KMS-11 (cell line): ENCODE measurements around the gene NSUN7.

ENCODE experiments used
- H2AFZ ChIP-seq: fragments of 200-600 bp; sonication (generic); 2 replicates; pipeline ENCODE4 v1.6.1; 2016; ENCODE audit warnings: antibody characterized with exemption, mixed run types, low read depth
- H3K27ac ChIP-seq: fragments of 200-600 bp; sonication (generic); 2 replicates; pipeline ENCODE4 v1.6.1; 2016; ENCODE audit warnings: mild to moderate bottlenecking, mixed run types
- H3K27me3 ChIP-seq: fragments of 200-600 bp; sonication (generic); 2 replicates; pipeline ENCODE4 v1.6.1; 2017; ENCODE audit warnings: mild to moderate bottlenecking, low read depth, mixed run types, moderate library complexity; ENCODE audit not compliant: insufficient read depth
- H3K36me3 ChIP-seq: fragments of 200-600 bp; sonication (generic); 2 replicates; pipeline ENCODE4 v1.6.1; 2017; ENCODE audit warnings: mild to moderate bottlenecking, mixed run types; ENCODE audit not compliant: insufficient read depth
- H3K4me1 ChIP-seq: fragments of 200-600 bp; sonication (generic); 2 replicates; pipeline ENCODE4 v1.6.1; 2016; ENCODE audit warnings: mild to moderate bottlenecking, low read depth, mixed run types; ENCODE audit not compliant: poor library complexity, severe bottlenecking
- H3K4me2 ChIP-seq: fragments of 200-600 bp; sonication (generic); 2 replicates; pipeline ENCODE4 v1.7.0; 2016; ENCODE audit warnings: mild to moderate bottlenecking, mixed run types
- H3K4me3 ChIP-seq: fragments of 200-600 bp; sonication (generic); IDR thresholded peaks from 2 replicates; pipeline ENCODE4 v1.6.1; 2017; ENCODE audit warnings: low read depth, low read length, mixed read lengths; ENCODE audit not compliant: insufficient read depth
- H3K79me2 ChIP-seq: fragments of 200-600 bp; sonication (generic); 2 replicates; pipeline ENCODE4 v1.6.1; 2016; ENCODE audit warnings: low read depth, mixed run types; ENCODE audit not compliant: insufficient read depth
- H3K9ac ChIP-seq: fragments of 200-600 bp; sonication (generic); 2 replicates; pipeline ENCODE4 v1.6.1; 2016; ENCODE audit warnings: mild to moderate bottlenecking, mixed run types
- H4K20me1 ChIP-seq: fragments of 200-600 bp; sonication (generic); 2 replicates; pipeline ENCODE4 v1.6.1; 2016; ENCODE audit warnings: mild to moderate bottlenecking, mixed run types; ENCODE audit not compliant: insufficient read depth
- CTCF ChIP-seq: fragments of 200-600 bp; sonication (generic); conservative IDR thresholded peaks from 2 replicates; pipeline ENCODE4 v1.6.1; 2017; ENCODE audit warnings: low read depth, mild to moderate bottlenecking, antibody characterized with exemption, low read length, moderate library complexity, mixed read lengths

NSUN7 gene, protein sequence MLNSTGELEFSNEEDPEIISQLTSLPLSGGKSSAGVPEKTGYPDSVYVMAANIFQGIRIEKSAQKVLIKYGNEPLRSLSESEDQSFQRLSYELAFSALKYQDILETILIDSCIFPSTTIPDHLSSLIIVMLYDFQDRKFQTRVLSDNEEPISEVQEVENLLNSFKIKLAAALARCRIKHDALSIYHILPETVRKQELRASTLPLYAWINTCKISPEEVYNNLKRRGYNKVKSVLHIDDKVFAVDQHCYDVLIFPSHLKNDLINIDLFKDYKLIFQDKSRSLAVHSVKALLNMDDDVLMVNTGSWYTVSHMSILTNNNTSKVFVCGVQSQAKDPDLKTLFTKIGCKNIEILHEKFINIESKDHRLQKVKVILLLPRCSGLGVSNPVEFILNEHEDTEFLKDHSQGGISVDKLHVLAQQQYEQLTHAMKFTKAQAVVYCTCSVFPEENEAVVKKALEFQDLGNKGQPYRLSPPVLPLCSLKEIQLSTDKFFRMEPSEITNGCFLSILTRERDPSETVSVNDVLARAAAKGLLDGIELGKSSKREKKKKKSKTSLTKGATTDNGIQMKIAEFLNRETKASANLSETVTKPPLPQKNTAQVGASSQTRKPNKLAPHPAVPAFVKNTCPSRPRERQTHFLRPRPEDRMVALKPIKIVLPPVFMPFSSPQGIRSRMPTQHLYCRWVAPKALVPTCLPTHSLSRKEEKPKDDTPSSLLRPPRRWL

DNA sequence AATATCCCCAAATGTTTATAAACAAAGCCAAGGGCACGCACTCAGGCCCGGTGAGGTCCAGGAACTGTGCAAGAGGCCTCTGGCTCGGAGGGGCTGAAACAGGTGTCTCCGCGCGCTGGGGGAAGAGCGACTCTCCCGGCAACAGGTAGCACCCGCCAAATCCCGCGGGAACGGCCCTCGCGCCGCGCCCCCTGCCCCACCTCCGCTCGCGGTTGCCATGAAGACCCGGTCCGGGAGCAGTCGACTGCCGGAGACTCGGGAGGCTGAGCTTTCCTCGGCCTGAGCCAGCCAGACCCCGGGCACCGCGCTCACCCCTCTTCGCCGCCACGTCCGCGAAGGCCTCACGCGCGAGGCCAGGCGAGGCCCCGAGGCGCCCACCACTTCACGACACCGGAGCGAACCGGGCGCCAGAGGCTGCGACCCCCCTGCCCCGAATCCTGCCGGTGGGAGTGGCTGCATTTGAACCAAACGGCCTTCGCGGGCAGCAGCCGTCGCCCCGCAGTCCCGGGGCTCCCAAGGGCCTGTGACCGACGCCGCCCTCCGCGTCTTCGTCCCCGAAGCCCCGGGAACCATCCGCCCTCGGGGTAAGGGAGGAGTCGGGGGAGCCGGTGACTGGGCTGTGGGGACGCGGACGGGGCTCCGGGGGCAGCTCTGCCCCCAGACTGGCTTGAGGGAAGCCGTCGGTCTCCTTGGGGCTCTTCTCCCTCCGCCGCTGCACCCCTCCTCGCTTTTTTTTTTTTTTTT, at the start of gene NSUN7:
Gene NSUN7 (plus strand): TSS at position 239 of the 744 bp plus-strand sequence. CDS start 739 bp downstream, outside the sequence.
- H3K9ac ChIP-seq, result no peak within 1 kb of the TSS

DNA sequence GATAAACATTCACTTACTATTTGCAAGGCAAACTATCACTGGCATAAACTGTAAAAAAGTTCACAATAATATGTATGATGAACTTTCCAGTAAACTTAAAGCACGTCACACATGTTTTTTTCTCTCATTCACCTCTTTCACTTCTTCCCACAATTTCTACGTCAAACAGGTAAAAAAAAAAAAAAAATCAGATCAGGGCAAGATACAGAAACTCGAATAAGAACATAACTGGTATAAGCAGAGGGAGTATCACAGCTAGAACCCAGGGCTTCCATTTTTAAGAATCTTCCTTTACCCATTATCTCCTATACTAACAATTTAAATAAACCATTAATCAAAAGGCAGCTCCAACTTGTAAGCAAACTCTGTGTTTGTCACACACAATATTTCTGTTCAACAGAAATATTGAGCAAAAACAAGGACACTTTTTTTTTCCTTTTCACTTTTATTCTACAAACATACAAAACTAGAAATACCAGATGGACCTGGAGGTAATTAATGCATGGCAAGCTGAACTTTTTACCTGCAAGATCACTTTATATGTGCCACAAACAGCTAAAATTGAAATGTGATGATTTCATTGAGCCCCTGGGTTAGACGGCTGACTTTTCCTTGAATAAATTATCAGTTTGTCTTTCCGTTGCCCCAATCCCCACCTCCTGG, 47.5 kb upstream of the NSUN7 start:
- Histone ChIP-seq H4K20me1 (no peaks in the 10 kb centered on the region), H3K27me3 (no peaks in the 10 kb centered on the region), H3K9ac (no peak overlapping the region), H3K27ac (no peak overlapping the region), H3K79me2 (no peaks in the 10 kb centered on the region), H3K36me3 (no peaks in the 10 kb centered on the region), H3K4me3 (no peak overlapping the region), H3K4me1 (peaks cover 9% of the 10 kb centered on the region), H3K4me2 (no peak overlapping the region), H2AFZ (no peak overlapping the region)
- no peak for TF ChIP-seq CTCF

More for the DNA sequence above, at the start of gene NSUN7:
- Histone ChIP-seq H2AFZ (no peak within 1 kb of the TSS), H3K36me3 (no peaks in the 10 kb centered on the region), H3K79me2 (no peaks in the 10 kb centered on the region), H3K27ac (no peak within 1 kb of the TSS), H3K4me2 (no peak within 1 kb of the TSS), H3K4me1 (no peaks in the 10 kb centered on the region), H3K27me3 (no peaks in the 10 kb centered on the region), H4K20me1 (no peaks in the 10 kb centered on the region), H3K4me3 (no peak within 1 kb of the TSS)
- no peak for TF ChIP-seq CTCF

DNA sequence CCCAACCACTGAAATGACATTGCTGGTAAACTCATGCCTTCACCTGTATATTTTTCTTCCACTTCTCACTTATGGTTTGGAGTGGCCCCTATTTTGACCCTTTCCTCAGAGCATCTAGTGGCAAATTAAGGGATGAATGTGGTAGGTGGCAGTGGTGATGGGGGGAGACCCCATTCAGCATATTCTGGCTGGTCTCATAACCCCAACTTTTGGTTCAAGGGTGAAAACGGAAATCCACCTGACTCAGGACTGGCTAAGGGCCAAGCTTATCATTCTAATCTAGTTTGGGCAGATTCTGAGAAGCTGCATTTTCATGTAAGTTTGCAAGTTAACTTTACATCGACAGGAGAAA, 47.0 kb upstream of the NSUN7 start:
- no peak for TF ChIP-seq CTCF
- Histone ChIP-seq H3K4me3 (no peak overlapping the region), H3K27ac (no peak overlapping the region), H3K27me3 (no peaks in the 10 kb centered on the region), H4K20me1 (no peaks in the 10 kb centered on the region), H2AFZ (no peak overlapping the region), H3K36me3 (no peaks in the 10 kb centered on the region), H3K4me1 (peaks cover 9% of the 10 kb centered on the region), H3K79me2 (no peaks in the 10 kb centered on the region), H3K9ac (no peak overlapping the region), H3K4me2 (no peak overlapping the region)

DNA sequence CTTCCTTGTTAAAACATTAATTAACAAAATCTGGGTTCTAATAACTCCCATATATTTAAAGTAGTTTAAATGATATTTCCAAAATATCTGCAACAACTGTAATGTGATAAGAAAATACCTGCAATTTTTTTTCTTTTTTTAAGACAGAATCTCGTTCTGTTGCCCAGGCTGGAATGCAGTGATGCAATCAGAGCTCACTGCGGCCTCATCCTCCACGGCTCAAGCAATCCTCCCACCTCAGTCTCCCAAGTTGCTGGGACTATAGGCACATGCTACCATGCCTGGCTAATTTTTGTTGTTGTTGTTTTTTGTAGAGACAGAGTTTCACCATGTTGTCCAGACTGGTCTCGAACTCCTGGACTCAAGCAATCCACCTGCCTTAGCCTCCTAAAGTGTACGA, 45.7 kb upstream of the NSUN7 start:
- peaks cover 9% of the 10 kb centered on the region for H3K4me1 ChIP-seq
- H3K9ac ChIP-seq, result no peak overlapping the region
- no peaks in the 10 kb centered on the region for H4K20me1 ChIP-seq
- H3K36me3 ChIP-seq, result no peaks in the 10 kb centered on the region
- no peaks in the 10 kb centered on the region for H3K27me3 ChIP-seq
- H3K4me3 ChIP-seq, result no peak overlapping the region
- H3K79me2 ChIP-seq, result no peaks in the 10 kb centered on the region
- H3K27ac ChIP-seq, result no peak overlapping the region
- no peak for TF ChIP-seq CTCF
- no peak overlapping the region for H3K4me2 ChIP-seq
- H2AFZ ChIP-seq, result no peak overlapping the region
